H9 (cell line): ENCODE measurements around the gene GPRC5A. TPM values are rescaled to one million over a fixed set of nuclear protein-coding genes. Genes with fewer than 3 reads are reported as not detected.

Source experiments
- DNase-seq: peaks from one replicate; pipeline ENCODE4 v3.0.0-alpha.2; 2017
- H2AFZ ChIP-seq: one replicate; pipeline ENCODE4 v1.6.1; 2013; ENCODE audit warnings: mild to moderate bottlenecking, low read length, control low read depth, moderate library complexity
- H2AK5ac ChIP-seq: 2 replicates; pipeline ENCODE4 v1.6.1; 2013; ENCODE audit warnings: low read length, control low read depth, mixed read lengths; ENCODE audit not compliant: insufficient read length
- H2BK120ac ChIP-seq: one replicate; pipeline ENCODE4 v1.6.1; 2013; ENCODE audit warnings: low read depth, mild to moderate bottlenecking, low read length, control low read depth, inconsistent platforms; ENCODE audit not compliant: poor library complexity, severe bottlenecking
- H2BK12ac ChIP-seq: 2 replicates; pipeline ENCODE4 v1.6.1; 2013; ENCODE audit warnings: low read length, control low read depth, mixed read lengths, low read depth; ENCODE audit not compliant: insufficient read length
- H2BK15ac ChIP-seq: 2 replicates; pipeline ENCODE4 v1.6.1; 2013; ENCODE audit warnings: low read depth, low read length, control low read depth
- H2BK20ac ChIP-seq: one replicate; pipeline ENCODE4 v1.6.1; 2013; ENCODE audit warnings: low read depth, mild to moderate bottlenecking, low read length, control low read depth, inconsistent platforms; ENCODE audit not compliant: poor library complexity, severe bottlenecking
- H2BK5ac ChIP-seq: 2 replicates; pipeline ENCODE4 v1.6.1; 2013; ENCODE audit warnings: low read length, control low read depth, mixed read lengths; ENCODE audit not compliant: insufficient read length
- H3K14ac ChIP-seq: 2 replicates; pipeline ENCODE4 v1.6.1; 2013; ENCODE audit warnings: low read length, control low read depth; ENCODE audit not compliant: insufficient read depth
- H3K18ac ChIP-seq: 2 replicates; pipeline ENCODE4 v1.6.1; 2013; ENCODE audit warnings: low read depth, mild to moderate bottlenecking, mixed read lengths, low read length, control low read depth; ENCODE audit not compliant: insufficient read length
- H3K23ac ChIP-seq: 2 replicates; pipeline ENCODE4 v1.6.1; 2013; ENCODE audit warnings: low read length, control low read depth, mixed read lengths, low read depth; ENCODE audit not compliant: insufficient read length
- H3K23me2 ChIP-seq: 2 replicates; pipeline ENCODE4 v1.6.1; 2013; ENCODE audit warnings: low read depth, mild to moderate bottlenecking, mixed read lengths, low read length, control low read depth; ENCODE audit not compliant: insufficient read length, poor library complexity, severe bottlenecking
- H3K27ac ChIP-seq: 2 replicates; pipeline ENCODE4 v1.5.1; 2013; ENCODE audit warnings: low read length, control low read depth, mixed read lengths, low read depth; ENCODE audit not compliant: insufficient read length
- H3K27me3 ChIP-seq: 2 replicates; pipeline ENCODE4 v1.6.1; 2013; ENCODE audit warnings: low read length, control low read depth, inconsistent platforms; ENCODE audit not compliant: insufficient read depth
- H3K4ac ChIP-seq: 2 replicates; pipeline ENCODE4 v1.6.1; 2013; ENCODE audit warnings: low read depth, mild to moderate bottlenecking, control low read depth, inconsistent platforms, low read length, moderate library complexity
- H3K4me1 ChIP-seq: 2 replicates; pipeline ENCODE4 v1.6.1; 2013; ENCODE audit warnings: low read length, control low read depth, inconsistent platforms; ENCODE audit not compliant: insufficient read depth
- H3K4me2 ChIP-seq: 2 replicates; pipeline ENCODE4 v1.6.1; 2013; ENCODE audit warnings: low read length, control low read depth, mixed read lengths; ENCODE audit not compliant: insufficient read length, insufficient read depth
- H3K56ac ChIP-seq: 2 replicates; pipeline ENCODE4 v1.6.1; 2013; ENCODE audit warnings: low read depth, mild to moderate bottlenecking, mixed read lengths, low read length, control low read depth; ENCODE audit not compliant: insufficient read length
- H3K79me1 ChIP-seq: 2 replicates; pipeline ENCODE4 v1.6.1; 2013; ENCODE audit warnings: low read depth, mild to moderate bottlenecking, moderate library complexity, low read length, control low read depth, inconsistent platforms; ENCODE audit not compliant: insufficient read depth, poor library complexity, severe bottlenecking
- H3K79me2 ChIP-seq: 2 replicates; pipeline ENCODE4 v1.6.1; 2013; ENCODE audit warnings: low read length, control low read depth, inconsistent platforms; ENCODE audit not compliant: insufficient read depth
- H3K9ac ChIP-seq: 2 replicates; pipeline ENCODE4 v1.6.1; 2013; ENCODE audit warnings: low read length, control low read depth, mixed read lengths; ENCODE audit not compliant: insufficient read length; ENCODE audit errors: extremely low read depth
- H3K9me3 ChIP-seq: one replicate; pipeline ENCODE4 v1.6.1; 2013; ENCODE audit warnings: low read depth, low read length, inconsistent platforms; ENCODE audit not compliant: control insufficient read depth
- H3T11ph ChIP-seq: one replicate; pipeline ENCODE4 v1.6.1; 2013; ENCODE audit warnings: mild to moderate bottlenecking, low read length, control low read depth, inconsistent platforms
- H4K20me1 ChIP-seq: one replicate; pipeline ENCODE4 v1.6.1; 2013; ENCODE audit not compliant: control insufficient read depth, insufficient read length, insufficient read depth
- H4K5ac ChIP-seq: 2 replicates; pipeline ENCODE4 v1.6.1; 2013; ENCODE audit warnings: low read depth, mild to moderate bottlenecking, mixed read lengths, low read length, control low read depth; ENCODE audit not compliant: insufficient read length
- H4K8ac ChIP-seq: replicated peaks from 2 replicates; pipeline ENCODE4 v1.6.1; 2013; ENCODE audit warnings: low read length, control low read depth, mixed read lengths, low read depth; ENCODE audit not compliant: insufficient read length
- H4K91ac ChIP-seq: 2 replicates; pipeline ENCODE4 v1.6.1; 2013; ENCODE audit warnings: low read depth, mild to moderate bottlenecking, moderate library complexity, mixed read lengths, low read length, control low read depth; ENCODE audit not compliant: insufficient read length
- H3K27ac Mint-ChIP-seq, 3 experiments: 2 replicates in 2 of 3; 3 replicates in 1 of 3; pipeline ENCODE4 v1.8.0; 2020 to 2021; ENCODE audit warnings: mixed read lengths in 3 of 3, mild to moderate bottlenecking in 1 of 3, moderate library complexity in 1 of 3
- H3K27me3 Mint-ChIP-seq: 2 replicates; pipeline ENCODE4 v1.8.0; 2021; ENCODE audit warnings: low read depth, mild to moderate bottlenecking, moderate library complexity, mixed read lengths
- H3K36me3 Mint-ChIP-seq, 3 experiments: 2 replicates in 2 of 3; 3 replicates in 1 of 3; pipeline ENCODE4 v1.8.0; 2020 to 2021; ENCODE audit warnings: low read depth in 3 of 3, mixed read lengths in 3 of 3; ENCODE audit not compliant: insufficient read depth in 1 of 3
- H3K4me1 Mint-ChIP-seq, 2 experiments: 2 replicates each; pipeline ENCODE4 v1.8.0; 2020; ENCODE audit warnings: mixed read lengths in 2 of 2
- H3K4me3 Mint-ChIP-seq, 2 experiments: 2 replicates in 1 of 2; 3 replicates in 1 of 2; pipeline ENCODE4 v1.8.0; 2020 to 2021; ENCODE audit warnings: mild to moderate bottlenecking in 2 of 2, mixed read lengths in 2 of 2, moderate library complexity in 1 of 2
- H3K9me3 Mint-ChIP-seq, 2 experiments: 2 replicates in 1 of 2; 3 replicates in 1 of 2; pipeline ENCODE4 v1.8.0; 2020; ENCODE audit warnings: mild to moderate bottlenecking in 2 of 2, mixed read lengths in 2 of 2, moderate library complexity in 1 of 2
- WGBS: extraction: QIAGEN DNeasy Blood & Tissue Kit; methylation state at CpG from one replicate; pipeline ENCODE4 v1.1.7; 2013; ENCODE audit warnings: missing lambda C conversion rate, low lambda C conversion rate, mixed read lengths; ENCODE audit not compliant: insufficient read length; ENCODE audit errors: extremely low coverage; 5-methylcytosine and 5-hydroxymethylcytosine counted together
- total RNA-seq: library from RNA; stranded (reverse); gene quantifications from 2 replicates; pipeline ENCODE4 v1.2.1, GENCODE V29; 2021
- TF ChIP-seq, protein P1 (sequence below): fragments of 200-600 bp; sonication (generic); conservative IDR thresholded peaks from 3 replicates; pipeline ENCODE4 v1.8.0; 2021; ENCODE audit warnings: antibody characterized with exemption, mild to moderate bottlenecking

Gene GPRC5A
- total RNA-seq, 1 experiment from 2014 or later: 0.09 TPM

DNA sequence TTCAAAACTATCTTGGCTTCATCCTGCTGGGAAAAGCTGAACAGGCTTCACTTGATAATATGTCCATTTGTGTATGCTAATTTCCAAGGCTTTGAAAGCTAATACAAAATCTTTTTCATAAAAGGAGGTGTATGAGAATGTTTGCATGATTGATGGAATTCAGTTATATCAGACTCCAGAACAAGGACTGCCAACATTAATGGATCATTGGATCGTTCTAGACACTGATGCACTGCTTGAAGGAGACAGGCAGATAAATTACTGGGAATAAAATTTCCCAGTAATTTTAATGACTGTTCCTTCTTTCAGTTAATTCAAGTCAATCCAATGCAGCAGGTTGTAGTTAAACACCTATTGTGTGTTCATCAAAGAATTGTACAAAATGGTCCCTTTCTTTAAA lies 60.1 kb downstream of the GPRC5A start:
- Histone ChIP-seq H2AFZ (no peak overlapping the region), H3K56ac (no peak overlapping the region), H3K9me3 (no peaks in the 10 kb centered on the region), H2BK12ac (no peak overlapping the region), H2AK5ac (no peak overlapping the region), H3K79me1 (no peaks in the 10 kb centered on the region), H3K23ac (no peak overlapping the region), H4K20me1 (no peaks in the 10 kb centered on the region), H2BK15ac (no peak overlapping the region), H3K4ac (no peak overlapping the region), H3K9ac (no peak overlapping the region), H3T11ph (no peak overlapping the region), H4K91ac (no peak overlapping the region), H3K27me3 (no peaks in the 10 kb centered on the region), H4K5ac (no peak overlapping the region), H2BK20ac (no peak overlapping the region), H2BK120ac (no peak overlapping the region), H3K18ac (no peak overlapping the region), H3K79me2 (no peaks in the 10 kb centered on the region), H3K23me2 (no peaks in the 10 kb centered on the region), H3K14ac (no peak overlapping the region), H2BK5ac (no peak overlapping the region), H3K4me2 (no peak overlapping the region), H3K27ac (no peak overlapping the region), H4K8ac (no peak overlapping the region), H3K4me1 (no peaks in the 10 kb centered on the region)
- H3K27ac Mint-ChIP-seq: no peak overlapping the region
- no peaks in the 10 kb centered on the region for H3K4me1 Mint-ChIP-seq
- TF ChIP-seq, protein P1, sequence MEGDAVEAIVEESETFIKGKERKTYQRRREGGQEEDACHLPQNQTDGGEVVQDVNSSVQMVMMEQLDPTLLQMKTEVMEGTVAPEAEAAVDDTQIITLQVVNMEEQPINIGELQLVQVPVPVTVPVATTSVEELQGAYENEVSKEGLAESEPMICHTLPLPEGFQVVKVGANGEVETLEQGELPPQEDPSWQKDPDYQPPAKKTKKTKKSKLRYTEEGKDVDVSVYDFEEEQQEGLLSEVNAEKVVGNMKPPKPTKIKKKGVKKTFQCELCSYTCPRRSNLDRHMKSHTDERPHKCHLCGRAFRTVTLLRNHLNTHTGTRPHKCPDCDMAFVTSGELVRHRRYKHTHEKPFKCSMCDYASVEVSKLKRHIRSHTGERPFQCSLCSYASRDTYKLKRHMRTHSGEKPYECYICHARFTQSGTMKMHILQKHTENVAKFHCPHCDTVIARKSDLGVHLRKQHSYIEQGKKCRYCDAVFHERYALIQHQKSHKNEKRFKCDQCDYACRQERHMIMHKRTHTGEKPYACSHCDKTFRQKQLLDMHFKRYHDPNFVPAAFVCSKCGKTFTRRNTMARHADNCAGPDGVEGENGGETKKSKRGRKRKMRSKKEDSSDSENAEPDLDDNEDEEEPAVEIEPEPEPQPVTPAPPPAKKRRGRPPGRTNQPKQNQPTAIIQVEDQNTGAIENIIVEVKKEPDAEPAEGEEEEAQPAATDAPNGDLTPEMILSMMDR: no peak
- H3K4me3 Mint-ChIP-seq: no peak overlapping the region
- no CpG with 5 or more reads among the region's 1 CpG for WGBS
- no peaks in the 10 kb centered on the region for H3K27me3 Mint-ChIP-seq
- H3K9me3 Mint-ChIP-seq: no peaks in the 10 kb centered on the region
- peaks cover 0 to 10% (median 0%) of the 10 kb centered on the region in 3 experiments; a peak in 2 of 7 replicates for H3K36me3 Mint-ChIP-seq
- DNase-seq: no peak
